Kidney tubule cell (primary cell): ENCODE data around the gene MICOS13.

Experiments
- DNase-seq: peaks from one replicate; pipeline ENCODE4 v3.0.0-alpha.2; 2018; ENCODE audit warnings: low spot score

The MICOS13 gene

GRCh38 chr19:5628461-5628860 lies 51.9 kb downstream of the MICOS13 start:
- no peak for DNase-seq
